Psoas muscle (tissue), 8 donors: ENCODE results near the gene PARVB. TPM values are rescaled to one million over a fixed set of nuclear protein-coding genes. Genes with fewer than 3 reads are reported as not detected.

ENCODE experiments used
- ATAC-seq, 4 donors: fragments of 200-7000 bp; cut with Tn5 transposase; one replicate each; pipeline ENCODE4 v1.9.1; 2020; ENCODE audit warnings: moderate library complexity in 3 of 4, mild to moderate bottlenecking in 2 of 4
- DNase-seq, 2 donors: peaks; one replicate each; pipeline ENCODE4 v3.0.0-alpha.2; 2020
- H3K27ac ChIP-seq: fragments of 200-600 bp; one replicate; pipeline ENCODE4 v1.8.0; 2022
- H3K27me3 ChIP-seq, 3 donors: fragments of 200-600 bp in 1 of 3; one replicate each; pipeline versions ENCODE4 v1.6.1 to v1.8.0; 2013 to 2022; ENCODE audit warnings: low read length in 2 of 3, mild to moderate bottlenecking in 2 of 3, moderate library complexity in 1 of 3; ENCODE audit not compliant: insufficient read depth in 3 of 3
- H3K36me3 ChIP-seq, 2 donors: fragments of 200-600 bp in 1 of 2; one replicate each; pipeline versions ENCODE4 v1.6.1 to v1.8.0; 2013 to 2022; ENCODE audit warnings: low read depth in 1 of 2, mild to moderate bottlenecking in 1 of 2, moderate library complexity in 1 of 2; ENCODE audit not compliant: insufficient read depth in 1 of 2
- H3K4me1 ChIP-seq: fragments of 200-600 bp; one replicate; pipeline ENCODE4 v1.8.0; 2022
- H3K4me3 ChIP-seq: fragments of 200-600 bp; one replicate; pipeline ENCODE4 v1.8.0; 2022; ENCODE audit warnings: mild to moderate bottlenecking
- H3K9me3 ChIP-seq: fragments of 200-600 bp; one replicate; pipeline ENCODE4 v1.8.0; 2022
- CTCF ChIP-seq: fragments of 200-600 bp; IDR thresholded peaks from one replicate; pipeline ENCODE4 v1.8.0; 2022; ENCODE audit warnings: antibody characterized with exemption
- WGBS, 3 donors: extraction: QIAGEN DNeasy Blood & Tissue Kit; methylation state at CpG; one replicate each; pipeline versions ENCODE4 v1.1.6 to v1.1.7; 2013; 5-methylcytosine and 5-hydroxymethylcytosine counted together
- intact Hi-C, 2 donors: fragments of 100-400 bp; cut with DNase I; formaldehyde crosslinking; loops; one replicate each; pipeline versions ENCODE4 v1.11.0 to v1.14.2; 2022
- polyA plus RNA-seq, 3 donors: library from polyadenylated mRNA; stranded (reverse); fragments of 200-250 nt; gene quantifications; one replicate each; pipeline ENCODE4 v1.2.3, GENCODE V29; 2013
- total RNA-seq, 4 donors: library from RNA; stranded (reverse); fragmentation: NEBNext Ultra II Directional in 2 of 4; extraction: Animal tissue kit (Norgen Biotek cat#: 25700) in 2 of 4; gene quantifications; one replicate each; pipeline versions ENCODE4 v1.2.1 to v1.2.4, GENCODE V29; 2021 to 2023
- donor health status: healthy with polysubstance abuse.
- donor health status: DM: no; HTN: no; CAD: no; lungs with moderate emphysema.
- donor health status: Bipolar disorder and iron deficiency.
- donor health status: healthy.
- donor health status: DM: yes; HTN: yes; CAD: no.
- donor health status: DM: no; HTN: no; CAD: no.
- donor health status: DM: no; HTN: no; CAD: no.
- donor health status: DM: yes; HTN: yes; CAD: no.

The PARVB gene
- total and polyA plus RNA-seq, 7 donors = 84.5 to 172 (median 103) TPM

GRCh38 chr22:44170470-44170869, 146.4 kb downstream of the PARVB start:
- H3K36me3 ChIP-seq = peaks cover 0 to 43% of the 10 kb centered on the region in 2 donors
- no peak overlapping the region for H3K4me3 ChIP-seq
- DNase-seq (peak in 1 of 2 donors; percentile 37), ATAC-seq (no peak)
- peaks cover 3% of the 10 kb centered on the region for H3K4me1 ChIP-seq
- WGBS, 3 donors = 82 to 89% (median 86%) methylated on average over 10 to 11 of the region's 11 CpGs
- TF ChIP-seq CTCF = no peak
- H3K27me3 ChIP-seq = no peaks in the 10 kb centered on the region
- no peak overlapping the region for H3K27ac ChIP-seq
- intact Hi-C loops = no loop called here
- H3K9me3 ChIP-seq = no peaks in the 10 kb centered on the region

GRCh38 chr22:44171561-44171960, 147.5 kb downstream of the PARVB start:
- Histone ChIP-seq H3K27ac (no peak overlapping the region), H3K36me3 (peaks cover 0 to 35% of the 10 kb centered on the region in 2 donors), H3K4me1 (peaks cover 3% of the 10 kb centered on the region), H3K4me3 (no peak overlapping the region), H3K9me3 (no peaks in the 10 kb centered on the region), H3K27me3 (no peaks in the 10 kb centered on the region)
- TF ChIP-seq CTCF = no peak
- ATAC-seq = no peak
- 88 to 94% (median 94%) methylated on average over 6 of the region's 6 CpGs for WGBS, 3 donors
- intact Hi-C loops = no loop called here
- DNase-seq = peak in 1 of 2 donors; percentile 22

- H3K4me3 ChIP-seq = no peak overlapping the region
- peaks cover 3% of the 10 kb centered on the region for H3K4me1 ChIP-seq
- no peaks in the 10 kb centered on the region for H3K9me3 ChIP-seq
- H3K27me3 ChIP-seq = no peaks in the 10 kb centered on the region
- 50 to 59% (median 58%) methylated on average over 22 of the region's 22 CpGs for WGBS, 3 donors
- TF ChIP-seq CTCF = no peak
- H3K27ac ChIP-seq = peak overlapping the region; percentile 49
- ATAC-seq (peak; percentile 59 to 88 (median 74)), DNase-seq (peak; percentile 64 to 79)
- intact Hi-C loops = no loop called here
- H3K36me3 ChIP-seq = peaks cover 0 to 29% of the 10 kb centered on the region in 2 donors
Measured at GRCh38 chr22:44172370-44173108, 148.4 kb downstream of the PARVB start.

- ATAC-seq (peak in 3 of 4 donors; percentile 3 to 18 (median 12)), DNase-seq (peak in 1 of 2 donors; percentile 10)
- no peak overlapping the region for H3K27ac ChIP-seq
- no peak for TF ChIP-seq CTCF
- no peak overlapping the region for H3K4me3 ChIP-seq
- 78 to 81% (median 80%) methylated on average over 10 of the region's 10 CpGs for WGBS, 3 donors
- intact Hi-C loops = no loop called here
- H3K27me3 ChIP-seq = no peaks in the 10 kb centered on the region
- no peaks in the 10 kb centered on the region for H3K9me3 ChIP-seq
- peaks cover 0 to 23% of the 10 kb centered on the region in 2 donors for H3K36me3 ChIP-seq
- peaks cover 3% of the 10 kb centered on the region for H3K4me1 ChIP-seq
Measured at GRCh38 chr22:44173154-44173553, 149.1 kb downstream of the PARVB start.

- intact Hi-C loops = no loop called here
- no peak overlapping the region for H3K4me3 ChIP-seq
- no peak for TF ChIP-seq CTCF
- H3K27ac ChIP-seq = no peak overlapping the region
- peaks cover 3% of the 10 kb centered on the region for H3K4me1 ChIP-seq
- H3K36me3 ChIP-seq = no peaks in the 10 kb centered on the region
- no peaks in the 10 kb centered on the region for H3K9me3 ChIP-seq
- 75 to 82% (median 77%) methylated on average over 8 of the region's 8 CpGs for WGBS, 3 donors
- peaks cover 0 to under 1% (median 0%) of the 10 kb centered on the region in 3 donors for H3K27me3 ChIP-seq
- ATAC-seq = no peak
- DNase-seq = no peak
Measured at GRCh38 chr22:44175676-44176075, 151.6 kb downstream of the PARVB start.
